PC-3 (cell line): Measurements from ENCODE around the gene ASXL2. TPM values are rescaled to one million over a fixed set of nuclear protein-coding genes. Genes with fewer than 3 reads are reported as not detected.

Experiments used
- ATAC-seq: fragments of 200-7000 bp; cut with Tn5 transposase; 2 replicates; pipeline ENCODE4 v1.9.1; 2020; ENCODE audit warnings: mild to moderate bottlenecking, moderate library complexity
- BruUV-seq: library from RNA; stranded (reverse); fragments of 400-500 nt; replicated peaks from 2 replicates; lab custom pipeline; 2021; lab: Mats Ljungman, UMichigan
- CTCF ChIA-PET: fragments of 300-600 bp; sonication (Branson Sonifier 250); formaldehyde crosslinking; loops from one replicate; lab custom pipeline; 2022; ENCODE audit warnings: antibody characterized with exemption; lab: Charles Lee
- POLR2A ChIA-PET: fragments of 300-600 bp; sonication (Branson Sonifier 250); formaldehyde crosslinking; loops from one replicate; lab custom pipeline; 2022; ENCODE audit warnings: antibody characterized with exemption; ENCODE audit not compliant: unreplicated experiment; lab: Charles Lee
- DNase-seq: peaks from one replicate; pipeline ENCODE4 v3.0.0-alpha.2; 2015
- H2AFZ ChIP-seq: fragments of 300-600 bp; sonication (generic); 2 replicates; pipeline ENCODE4 v1.6.0; 2016; ENCODE audit warnings: antibody characterized with exemption, low read length
- H3F3A ChIP-seq: fragments of 300-600 bp; sonication (generic); one replicate; pipeline ENCODE4 v1.6.0; 2017; ENCODE audit warnings: antibody characterized with exemption, low read length, control low read depth, mild to moderate bottlenecking; ENCODE audit not compliant: unreplicated experiment
- H3K27ac ChIP-seq: fragments of 300-600 bp; sonication (generic); 2 replicates; pipeline ENCODE4 v1.5.1; 2016; ENCODE audit warnings: mild to moderate bottlenecking, low read length
- H3K27me3 ChIP-seq: fragments of 300-600 bp; sonication (generic); 2 replicates; pipeline ENCODE4 v1.6.1; 2016; ENCODE audit warnings: low read length, mixed read lengths
- H3K36me3 ChIP-seq: fragments of 300-600 bp; sonication (generic); 2 replicates; pipeline ENCODE4 v1.6.1; 2016; ENCODE audit warnings: low read depth, mixed run types, low read length, mixed read lengths
- H3K4me1 ChIP-seq: fragments of 300-600 bp; sonication (generic); 2 replicates; pipeline ENCODE4 v1.5.1; 2016; ENCODE audit warnings: low read length; ENCODE audit not compliant: insufficient read depth
- H3K4me2 ChIP-seq: fragments of 300-600 bp; sonication (generic); 2 replicates; pipeline ENCODE4 v1.6.0; 2016; ENCODE audit warnings: low read length
- H3K4me3 ChIP-seq: fragments of 300-600 bp; sonication (generic); 2 replicates; pipeline ENCODE4 v1.5.1; 2016; ENCODE audit warnings: mild to moderate bottlenecking, low read length, mixed read lengths
- H3K79me2 ChIP-seq: fragments of 300-600 bp; sonication (generic); 2 replicates; pipeline ENCODE4 v1.6.1; 2017; ENCODE audit warnings: low read length, mixed read lengths
- H3K9ac ChIP-seq: fragments of 300-600 bp; sonication (generic); 2 replicates; pipeline ENCODE4 v1.6.0; 2016; ENCODE audit warnings: mild to moderate bottlenecking, low read length
- H3K9me2 ChIP-seq: fragments of 300-600 bp; sonication (generic); replicated peaks from 2 replicates; pipeline ENCODE4 v1.6.1; 2016; ENCODE audit warnings: mixed run types, low read length, mixed read lengths
- H3K9me3 ChIP-seq: fragments of 300-600 bp; sonication (generic); 2 replicates; pipeline ENCODE4 v1.6.1; 2016; ENCODE audit warnings: low read length, mixed read lengths
- H4K20me1 ChIP-seq: fragments of 300-600 bp; sonication (generic); 2 replicates; pipeline ENCODE4 v1.6.1; 2016; ENCODE audit warnings: low read length, mixed read lengths
- EZH2 ChIP-seq: fragments of 300-600 bp; sonication (generic); IDR thresholded peaks from one replicate; pipeline ENCODE4 v1.6.1; 2017; ENCODE audit warnings: antibody characterized with exemption, mild to moderate bottlenecking, low read length; ENCODE audit not compliant: unreplicated experiment
- EZH2phosphoT487 ChIP-seq: fragments of 300-600 bp; sonication (generic); IDR thresholded peaks from 2 replicates; pipeline ENCODE4 v1.6.1; 2018; ENCODE audit warnings: mild to moderate bottlenecking, antibody characterized with exemption, low read length, borderline replicate concordance
- intact Hi-C: fragments of 100-400 bp; cut with micrococcal nuclease; formaldehyde crosslinking; loops from 2 replicates; pipeline ENCODE4 v1.9.0; 2023
- total RNA-seq: library from RNA; depleted of rRNA; stranded (reverse); fragments of >200 nt; gene quantifications from 2 replicates; pipeline ENCODE4 v1.2.3, GENCODE V29; 2014
- TF ChIP-seq, protein P1 (sequence below): fragments of 300-600 bp; sonication (generic); conservative IDR thresholded peaks from 2 replicates; pipeline ENCODE4 v1.5.1; 2017; ENCODE audit warnings: antibody characterized with exemption, low read depth, mild to moderate bottlenecking, low read length

ASXL2 gene
- total RNA-seq, 1 experiment from 2014 or later, result 11.5 TPM

DNA sequence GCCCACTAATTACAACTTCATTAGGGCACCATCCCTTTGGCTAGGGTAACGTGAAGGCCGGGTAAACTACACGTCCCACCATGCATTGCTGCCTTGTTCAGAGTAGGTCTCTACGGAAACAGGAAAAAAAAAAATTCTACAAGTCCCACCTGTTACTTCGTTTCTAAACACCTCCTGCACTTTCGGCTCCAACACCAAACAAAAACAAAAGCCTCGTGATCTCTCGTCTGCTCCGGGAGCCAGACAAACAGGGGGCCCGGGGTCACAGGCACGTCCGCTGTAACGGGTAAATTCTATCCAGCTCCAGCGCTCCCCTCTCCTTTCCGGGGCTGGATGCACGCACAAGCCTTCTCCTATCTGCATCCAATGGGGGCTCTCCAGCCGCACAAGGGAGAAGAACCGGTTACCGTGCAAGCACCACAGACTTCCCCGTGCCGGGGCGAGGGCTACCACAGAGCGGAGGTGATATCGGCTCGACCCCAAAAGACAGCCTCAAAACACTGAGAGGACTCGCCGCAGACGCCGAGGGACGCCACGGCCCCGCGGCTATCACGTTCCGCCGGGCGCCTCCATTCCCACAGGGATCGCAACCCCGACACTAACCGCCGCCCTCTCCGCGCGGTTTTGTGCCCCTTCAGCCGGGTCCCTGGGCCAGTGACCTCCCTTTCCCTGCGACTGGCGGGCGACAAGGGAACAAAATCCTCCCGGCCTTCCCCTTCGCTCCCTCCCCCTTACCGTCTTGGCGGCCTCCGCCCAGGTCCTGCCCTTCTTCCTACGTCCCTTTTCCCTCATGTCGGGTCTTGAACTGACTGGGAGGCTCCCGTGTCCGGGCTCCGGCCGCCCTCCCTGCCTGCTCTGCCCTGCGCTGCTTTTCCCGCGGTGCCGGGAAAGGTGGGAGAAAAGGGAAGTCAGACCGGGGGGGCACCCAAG is 591 bp downstream of the ASXL2 start:
- peak overlapping the region; percentile 93 for H3K9ac ChIP-seq
- peak overlapping the region; percentile 79 for H3K27ac ChIP-seq
- H3K9me2 ChIP-seq, result no peaks in the 10 kb centered on the region
- CTCF ChIA-PET, result interaction anchor here (0.6 to 1.1 kb wide), 2 partner anchors 26 to 158 kb away, joined by 3 to 4 read pairs; no protein-coding TSS in a partner anchor
- DNase-seq, result peak; percentile 53
- H3K4me3 ChIP-seq, result peak overlapping the region; percentile 94
- TSS peak; percentile 59 for BruUV-seq
- peak; percentile 31 for ATAC-seq
- no peaks in the 10 kb centered on the region for H3F3A ChIP-seq
- POLR2A ChIA-PET, result interaction anchor here (0.6 to 0.9 kb wide), 3 partner anchors 64 to 320 kb away, joined by 4 to 7 read pairs (median 4); no protein-coding TSS in a partner anchor
- H3K27me3 ChIP-seq, result no peaks in the 10 kb centered on the region
- TF ChIP-seq EZH2phosphoT487, result no peak
- TF ChIP-seq, protein P1, sequence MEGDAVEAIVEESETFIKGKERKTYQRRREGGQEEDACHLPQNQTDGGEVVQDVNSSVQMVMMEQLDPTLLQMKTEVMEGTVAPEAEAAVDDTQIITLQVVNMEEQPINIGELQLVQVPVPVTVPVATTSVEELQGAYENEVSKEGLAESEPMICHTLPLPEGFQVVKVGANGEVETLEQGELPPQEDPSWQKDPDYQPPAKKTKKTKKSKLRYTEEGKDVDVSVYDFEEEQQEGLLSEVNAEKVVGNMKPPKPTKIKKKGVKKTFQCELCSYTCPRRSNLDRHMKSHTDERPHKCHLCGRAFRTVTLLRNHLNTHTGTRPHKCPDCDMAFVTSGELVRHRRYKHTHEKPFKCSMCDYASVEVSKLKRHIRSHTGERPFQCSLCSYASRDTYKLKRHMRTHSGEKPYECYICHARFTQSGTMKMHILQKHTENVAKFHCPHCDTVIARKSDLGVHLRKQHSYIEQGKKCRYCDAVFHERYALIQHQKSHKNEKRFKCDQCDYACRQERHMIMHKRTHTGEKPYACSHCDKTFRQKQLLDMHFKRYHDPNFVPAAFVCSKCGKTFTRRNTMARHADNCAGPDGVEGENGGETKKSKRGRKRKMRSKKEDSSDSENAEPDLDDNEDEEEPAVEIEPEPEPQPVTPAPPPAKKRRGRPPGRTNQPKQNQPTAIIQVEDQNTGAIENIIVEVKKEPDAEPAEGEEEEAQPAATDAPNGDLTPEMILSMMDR, result no peak
- TF ChIP-seq EZH2, result no peak
- H2AFZ ChIP-seq, result peak overlapping the region; percentile 85
- no peaks in the 10 kb centered on the region for H3K9me3 ChIP-seq
- H4K20me1 ChIP-seq, result 0 out of 2 replicates have a peak, but pooled peaks cover 8% of the 10 kb centered on the region
- H3K79me2 ChIP-seq, result peaks cover 54% of the 10 kb centered on the region
- H3K4me1 ChIP-seq, result peaks cover 19% of the 10 kb centered on the region
- H3K36me3 ChIP-seq, result no peaks in the 10 kb centered on the region
- H3K4me2 ChIP-seq, result peak overlapping the region; percentile 84
- intact Hi-C loops, result loop anchor here (10.0 kb wide), 1 partner anchor 207 kb away; no protein-coding TSS in a partner anchor

DNA sequence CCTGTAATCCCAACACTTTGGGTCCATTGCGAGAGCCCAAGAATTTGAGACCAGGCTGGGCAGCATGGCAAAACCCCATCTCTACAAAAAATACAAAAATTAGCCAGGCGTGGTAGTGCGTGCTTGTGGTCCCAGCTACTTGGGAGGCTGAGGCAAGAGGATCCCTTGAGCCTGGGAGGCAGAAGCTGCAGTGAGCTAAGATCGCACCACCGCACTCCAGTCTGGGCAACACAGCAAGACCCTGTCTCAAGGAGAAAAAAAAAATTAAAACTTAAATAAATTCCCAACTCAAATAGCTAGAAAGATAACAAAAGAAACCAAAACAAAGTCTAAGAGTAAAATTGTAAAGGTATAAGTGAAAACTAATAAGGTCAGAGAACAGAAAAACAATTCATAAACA is 6.2 kb downstream of the ASXL2 start:
- H3K9me3 ChIP-seq, result no peaks in the 10 kb centered on the region
- POLR2A ChIA-PET, result interaction anchor here (0.7 kb wide), 1 partner anchor 18 kb away, joined by 4 read pairs; no protein-coding TSS in a partner anchor
- 0 out of 2 replicates have a peak, but pooled peaks cover 3% of the 10 kb centered on the region for H3K36me3 ChIP-seq
- no peak overlapping the region for H3K9ac ChIP-seq
- peaks cover 91% of the 10 kb centered on the region for H3K79me2 ChIP-seq
- intact Hi-C loops, result loop anchor here (10.0 kb wide), 1 partner anchor 213 kb away; no protein-coding TSS in a partner anchor
- H3K27ac ChIP-seq, result no peak overlapping the region
- ATAC-seq (no peak), DNase-seq (no peak)
- TF ChIP-seq EZH2 (no peak), EZH2phosphoT487 (no peak)
- TF ChIP-seq, protein P1, result no peak
- H3K27me3 ChIP-seq, result no peaks in the 10 kb centered on the region
- CTCF ChIA-PET, result no interaction called here
- H3K4me1 ChIP-seq, result peaks cover 8% of the 10 kb centered on the region; the same call in 1 of the 2 replicates
- H2AFZ ChIP-seq, result no peak overlapping the region
- no peaks in the 10 kb centered on the region for H3K9me2 ChIP-seq
- H3K4me2 ChIP-seq, result no peak overlapping the region
- no peak overlapping the region for H3K4me3 ChIP-seq
- 0 out of 2 replicates have a peak, but pooled peaks cover 8% of the 10 kb centered on the region for H4K20me1 ChIP-seq
- H3F3A ChIP-seq, result no peaks in the 10 kb centered on the region
- no TSS peak for BruUV-seq
